ENCODE measurements around the gene FRS2. TPM values are rescaled to one million over a fixed set of nuclear protein-coding genes. Genes with fewer than 3 reads are reported as not detected.

The FRS2 gene
- total RNA-seq, 2 experiments from 2014 or later: 8.6 to 9.5 TPM

DNA sequence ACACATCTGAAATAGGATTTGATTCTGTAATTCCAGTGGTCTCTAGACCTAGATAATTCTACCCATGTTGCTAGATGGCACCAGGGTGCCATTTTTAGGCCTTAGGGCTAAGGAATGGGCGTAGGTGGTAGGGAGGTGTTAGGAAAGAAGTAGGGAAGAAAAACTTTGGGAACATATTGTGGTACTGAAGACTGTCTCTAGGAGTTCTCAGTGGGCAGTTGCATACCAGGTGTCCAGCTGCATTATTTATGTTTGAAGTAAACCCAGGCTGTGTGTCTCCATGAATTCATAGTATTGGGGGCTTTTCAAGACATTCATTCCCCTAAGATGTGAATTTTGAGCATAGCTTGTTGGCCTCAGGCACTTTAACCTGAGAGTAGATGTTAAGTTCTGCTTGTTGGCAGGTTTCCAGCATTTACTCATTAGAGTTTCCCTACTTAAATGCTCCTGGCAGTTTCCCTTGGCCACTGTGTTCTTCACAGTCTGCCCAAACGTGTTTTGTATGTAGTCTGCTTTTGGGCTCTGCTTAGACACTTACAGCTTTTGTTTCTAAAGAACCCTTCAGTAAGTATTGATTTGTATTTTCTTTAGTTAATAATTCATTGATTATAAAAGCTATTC is 83.5 kb downstream of the FRS2 start:
- Mint-ChIP-seq H3K36me3 (no peaks in the 10 kb centered on the region), H3K27ac (no peak overlapping the region), H3K4me1 (ENCODE audit: low read depth) (no peaks in the 10 kb centered on the region), H3K4me3 (no peak overlapping the region), H3K9me3 (no peaks in the 10 kb centered on the region), H3K27me3 (no peaks in the 10 kb centered on the region)
- intact Hi-C loops (cut with micrococcal nuclease): no loop called here
- CTCF ChIA-PET: interaction anchor here (0.7 kb wide), 1 partner anchor 17 kb away, joined by 3 read pairs; no protein-coding TSS in a partner anchor
- no peak for DNase-seq
- POLR2A ChIA-PET: no interaction called here

DNA sequence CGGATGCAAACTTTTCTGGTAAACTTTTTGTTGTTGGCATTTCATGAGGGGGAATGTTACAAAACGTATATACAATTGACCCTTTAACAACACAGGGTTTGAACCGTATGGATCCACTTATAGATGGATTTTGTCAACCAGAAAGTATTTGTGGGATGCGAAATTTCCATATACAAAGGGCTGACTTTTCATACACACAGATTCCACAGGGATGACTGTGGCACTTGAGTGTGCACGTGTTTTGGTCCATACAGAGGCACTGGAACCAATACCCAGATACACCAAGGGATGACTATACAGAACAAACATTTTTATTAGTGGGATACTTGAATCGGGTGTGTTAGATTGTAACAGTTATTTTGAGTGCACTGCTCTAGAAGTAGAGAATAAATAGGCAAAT is 85.3 kb downstream of the FRS2 start:
- Mint-ChIP-seq H3K4me3 (no peak overlapping the region), H3K9me3 (no peaks in the 10 kb centered on the region), H3K27ac (no peak overlapping the region), H3K4me1 (ENCODE audit: low read depth) (no peaks in the 10 kb centered on the region), H3K36me3 (no peaks in the 10 kb centered on the region), H3K27me3 (no peaks in the 10 kb centered on the region)
- intact Hi-C loops (cut with micrococcal nuclease): no loop called here
- DNase-seq: no peak
- ChIA-PET CTCF (interaction anchor here (1.1 to 1.3 kb wide), 2 partner anchors 10 to 15 kb away, joined by 3 to 5 read pairs; no protein-coding TSS in a partner anchor), POLR2A (no interaction called here)

DNA sequence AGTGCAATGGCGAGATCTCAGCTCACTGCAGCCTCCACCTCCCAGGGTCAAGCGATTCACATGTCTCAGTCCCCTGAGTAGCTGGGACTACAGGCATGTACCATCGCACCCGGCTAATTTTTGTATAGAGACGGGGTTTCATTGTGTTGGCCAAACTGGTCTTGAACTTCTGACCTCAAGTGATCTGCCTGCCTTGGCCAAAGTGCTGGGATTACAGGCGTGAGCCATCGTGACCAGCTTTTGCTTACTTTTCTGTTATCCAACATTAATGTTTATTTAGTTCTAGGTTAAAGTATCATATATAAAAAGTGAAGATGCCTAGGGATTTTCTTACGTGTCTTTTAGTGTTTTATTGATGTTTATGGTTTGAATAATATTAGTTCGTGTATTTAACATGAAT is 86.2 kb downstream of the FRS2 start:
- H3K4me1 Mint-ChIP-seq (ENCODE audit: low read depth): no peaks in the 10 kb centered on the region
- no peaks in the 10 kb centered on the region for H3K27me3 Mint-ChIP-seq
- POLR2A ChIA-PET: no interaction called here
- intact Hi-C loops (cut with micrococcal nuclease): no loop called here
- H3K27ac Mint-ChIP-seq: no peak overlapping the region
- H3K36me3 Mint-ChIP-seq: no peaks in the 10 kb centered on the region
- no peak overlapping the region for H3K4me3 Mint-ChIP-seq
- CTCF ChIA-PET: interaction anchor here (1.3 to 4.2 kb wide), 2 partner anchors 9 to 14 kb away, joined by 3 to 20 read pairs; no protein-coding TSS in a partner anchor
- DNase-seq: no peak
- H3K9me3 Mint-ChIP-seq: no peaks in the 10 kb centered on the region

DNA sequence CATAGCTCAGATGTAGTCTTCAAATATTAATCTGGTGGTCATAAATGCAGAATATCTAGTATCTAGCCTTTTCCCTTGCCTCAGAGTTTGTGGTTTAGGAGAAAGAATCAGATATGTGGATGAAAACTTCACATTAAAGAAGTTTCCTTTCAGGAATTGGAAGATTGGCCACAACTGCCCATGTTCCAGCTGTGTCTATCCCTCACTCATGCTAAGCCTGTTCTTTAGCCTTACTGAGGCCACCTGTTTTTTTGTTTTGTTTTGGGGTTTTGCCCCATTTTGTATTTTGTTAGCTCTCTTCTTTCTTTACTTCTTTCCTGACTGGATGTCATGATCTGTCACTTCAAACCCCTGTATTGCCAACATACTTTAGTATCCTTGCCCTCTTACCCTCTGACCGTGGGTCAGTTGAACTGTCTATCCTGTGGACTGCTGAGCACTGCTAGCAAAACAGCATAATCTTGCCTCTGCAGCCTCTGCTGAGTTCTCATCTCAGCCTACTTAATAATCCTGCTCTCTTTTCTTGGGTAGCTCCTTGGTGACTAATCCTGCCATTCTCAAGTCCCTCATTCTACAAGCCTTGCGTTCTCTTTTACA is 93.1 kb downstream of the FRS2 start:
- DNase-seq: no peak
- H3K27me3 Mint-ChIP-seq: no peaks in the 10 kb centered on the region
- CTCF ChIA-PET: no interaction called here
- no peaks in the 10 kb centered on the region for H3K36me3 Mint-ChIP-seq
- no peak overlapping the region for H3K4me3 Mint-ChIP-seq
- no peak overlapping the region for H3K27ac Mint-ChIP-seq
- intact Hi-C loops (cut with micrococcal nuclease): no loop called here
- H3K4me1 Mint-ChIP-seq (ENCODE audit: low read depth): peaks cover 3% of the 10 kb centered on the region
- H3K9me3 Mint-ChIP-seq: no peaks in the 10 kb centered on the region
- POLR2A ChIA-PET: no interaction called here

DNA sequence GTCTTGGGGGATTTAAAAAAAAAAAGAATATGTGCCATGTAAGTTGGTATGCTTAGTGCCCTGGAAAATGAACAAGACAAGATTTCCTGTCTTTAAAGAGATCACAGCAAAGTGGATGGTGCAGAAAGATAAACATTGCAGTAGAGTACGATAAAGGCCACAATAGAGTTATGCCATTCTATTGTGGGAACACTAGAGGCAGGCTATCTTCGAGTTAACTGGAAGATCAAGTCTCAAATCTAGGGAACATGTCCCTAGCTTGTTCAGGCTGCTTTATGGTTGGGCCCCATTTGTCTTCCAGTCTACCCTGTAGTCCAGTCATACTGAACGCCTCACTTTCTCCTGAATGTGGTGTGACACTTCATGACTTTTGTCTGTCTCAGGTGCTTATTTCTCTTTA is 96.4 kb downstream of the FRS2 start:
- ChIA-PET CTCF (interaction anchor here (0.6 to 1.8 kb wide), 4 partner anchors 8 to 193 kb away, joined by 3 to 5 read pairs (median 3); no protein-coding TSS in a partner anchor), POLR2A (no interaction called here)
- peaks cover 9% of the 10 kb centered on the region for H3K4me1 Mint-ChIP-seq (ENCODE audit: low read depth)

DNA sequence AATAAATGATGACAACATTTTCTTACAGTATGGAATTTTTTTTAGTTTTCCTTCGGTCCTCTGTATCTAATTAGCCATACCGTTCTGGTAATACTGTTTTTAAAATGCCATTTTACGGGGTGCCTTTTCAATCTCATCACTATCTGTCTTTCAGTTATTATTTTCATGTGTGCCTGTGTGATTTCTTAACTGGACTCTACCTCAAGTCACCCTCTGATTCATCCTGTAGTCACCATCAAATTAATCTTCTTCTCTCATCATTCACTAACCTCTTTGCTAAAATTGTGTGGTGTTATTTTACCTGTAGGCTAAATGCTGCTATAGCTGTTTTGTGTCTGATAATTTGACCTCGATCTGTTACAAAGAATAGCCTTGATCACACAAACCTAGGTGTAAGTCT is 99.0 kb downstream of the FRS2 start:
- peak overlapping the region; percentile 2 for H3K27ac Mint-ChIP-seq

More for the DNA sequence above, 96.4 kb downstream of the FRS2 start:
- peaks cover 5% of the 10 kb centered on the region for H3K36me3 Mint-ChIP-seq
- H3K9me3 Mint-ChIP-seq: no peaks in the 10 kb centered on the region
- DNase-seq: no peak
- no peaks in the 10 kb centered on the region for H3K27me3 Mint-ChIP-seq
- H3K27ac Mint-ChIP-seq: no peak overlapping the region
- intact Hi-C loops (cut with micrococcal nuclease): no loop called here
- no peak overlapping the region for H3K4me3 Mint-ChIP-seq

DNA sequence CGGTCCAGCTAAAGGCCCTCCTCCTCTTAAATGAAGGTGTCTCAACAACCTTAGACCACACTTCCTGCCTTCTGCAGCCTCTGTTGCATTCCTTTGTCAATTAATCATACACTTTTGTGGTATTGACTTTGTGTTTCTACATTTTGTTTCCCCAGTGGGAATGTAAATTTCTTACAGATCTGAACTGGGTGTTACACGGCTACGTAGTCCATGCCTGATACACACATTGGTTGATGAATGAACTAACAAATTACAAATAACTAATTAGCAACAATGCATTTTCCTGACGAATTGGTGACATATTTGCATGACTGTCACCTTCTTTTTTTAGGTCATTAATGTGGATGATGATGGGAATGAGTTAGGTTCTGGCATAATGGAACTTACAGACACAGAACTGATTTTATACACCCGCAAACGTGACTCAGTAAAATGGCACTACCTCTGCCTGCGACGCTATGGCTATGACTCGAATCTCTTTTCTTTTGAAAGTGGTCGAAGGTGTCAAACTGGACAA is 99.9 kb downstream of the FRS2 start:
- Mint-ChIP-seq H3K4me1 (ENCODE audit: low read depth) (peaks cover 9% of the 10 kb centered on the region), H3K4me3 (no peak overlapping the region), H3K9me3 (no peaks in the 10 kb centered on the region), H3K27me3 (no peaks in the 10 kb centered on the region), H3K36me3 (peaks cover 26% of the 10 kb centered on the region), H3K27ac (peak overlapping the region; percentile 35)
- POLR2A ChIA-PET: interaction anchor here (0.8 to 1.8 kb wide), 2 partner anchors 211 to 239 kb away, joined by 4 read pairs; no protein-coding TSS in a partner anchor
- intact Hi-C loops (cut with micrococcal nuclease): loop anchor here (1.0 to 2.0 kb wide), 4 partner anchors 100 to 415 kb away; partner anchors contain the start of gene FRS2
- CTCF ChIA-PET: interaction anchor here (0.7 to 5.9 kb wide), 35 partner anchors 9 to 415 kb away, joined by 3 to 76 read pairs (median 5); partner anchors contain the start of genes CCT2, FRS2 and LYZ
- no peak for DNase-seq

More for the DNA sequence above, 99.0 kb downstream of the FRS2 start:
- peaks cover 9% of the 10 kb centered on the region for H3K4me1 Mint-ChIP-seq (ENCODE audit: low read depth)
- ChIA-PET CTCF (interaction anchor here (0.9 to 5.9 kb wide), 13 partner anchors 11 to 286 kb away, joined by 3 to 76 read pairs (median 6); partner anchors contain the start of genes CCT2, FRS2 and LYZ), POLR2A (no interaction called here)
- H3K4me3 Mint-ChIP-seq: no peak overlapping the region
- DNase-seq: no peak
- no peaks in the 10 kb centered on the region for H3K27me3 Mint-ChIP-seq
- peaks cover 21% of the 10 kb centered on the region for H3K36me3 Mint-ChIP-seq
- H3K9me3 Mint-ChIP-seq: no peaks in the 10 kb centered on the region
- intact Hi-C loops (cut with micrococcal nuclease): no loop called here

DNA sequence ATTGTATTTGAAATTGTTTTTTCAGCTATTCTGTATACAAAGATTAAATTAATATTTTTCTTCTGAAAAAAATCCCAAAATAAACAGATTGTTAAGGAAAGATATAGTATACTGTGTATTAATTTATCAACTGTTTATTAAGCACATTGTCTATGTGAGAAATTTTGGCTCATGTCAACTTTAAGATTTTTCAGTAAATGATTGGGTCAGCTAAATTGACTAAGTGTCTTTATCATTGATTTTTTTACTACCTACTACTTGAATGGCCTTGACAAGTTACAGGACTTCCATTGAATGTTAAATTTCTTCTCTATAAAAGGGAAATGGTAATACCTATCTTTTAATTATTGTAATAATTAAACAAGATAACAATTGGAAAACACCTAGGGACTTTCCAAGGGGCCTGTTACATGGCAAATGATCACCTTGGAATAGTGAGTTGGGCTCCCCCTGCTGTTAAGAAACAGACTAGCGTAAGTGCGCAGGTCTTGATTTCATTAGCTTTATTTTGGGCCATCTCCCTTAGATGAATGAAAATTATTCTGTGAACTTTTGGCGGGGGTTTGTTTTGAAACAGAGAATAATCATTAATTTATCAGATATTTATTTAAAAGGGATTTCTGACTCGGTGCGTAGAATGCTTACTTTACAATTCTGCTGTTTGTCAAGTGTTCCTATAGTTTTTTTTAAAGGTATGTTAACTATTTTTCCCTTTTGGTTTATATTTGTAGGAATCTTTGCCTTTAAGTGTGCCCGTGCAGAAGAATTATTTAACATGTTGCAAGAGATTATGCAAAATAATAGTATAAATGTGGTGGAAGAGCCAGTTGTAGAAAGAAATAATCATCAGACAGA is 100.6 kb downstream of the FRS2 start:
- peak; percentile 54 for DNase-seq
- POLR2A ChIA-PET: interaction anchor here (0.8 to 1.8 kb wide), 2 partner anchors 212 to 240 kb away, joined by 4 read pairs; no protein-coding TSS in a partner anchor
- H3K27ac Mint-ChIP-seq: no peak overlapping the region
- intact Hi-C loops (cut with micrococcal nuclease): loop anchor here (1.0 to 2.0 kb wide), 5 partner anchors 100 to 416 kb away; partner anchors contain the start of gene FRS2
- H3K27me3 Mint-ChIP-seq: no peaks in the 10 kb centered on the region
- H3K4me3 Mint-ChIP-seq: no peak overlapping the region
- no peaks in the 10 kb centered on the region for H3K9me3 Mint-ChIP-seq
- CTCF ChIA-PET: interaction anchor here (0.6 to 5.9 kb wide), 52 partner anchors 9 to 452 kb away, joined by 3 to 76 read pairs (median 4); partner anchors contain the start of genes CCT2, FRS2 and LYZ
- H3K4me1 Mint-ChIP-seq (ENCODE audit: low read depth): peaks cover 9% of the 10 kb centered on the region
- peaks cover 26% of the 10 kb centered on the region for H3K36me3 Mint-ChIP-seq

DNA sequence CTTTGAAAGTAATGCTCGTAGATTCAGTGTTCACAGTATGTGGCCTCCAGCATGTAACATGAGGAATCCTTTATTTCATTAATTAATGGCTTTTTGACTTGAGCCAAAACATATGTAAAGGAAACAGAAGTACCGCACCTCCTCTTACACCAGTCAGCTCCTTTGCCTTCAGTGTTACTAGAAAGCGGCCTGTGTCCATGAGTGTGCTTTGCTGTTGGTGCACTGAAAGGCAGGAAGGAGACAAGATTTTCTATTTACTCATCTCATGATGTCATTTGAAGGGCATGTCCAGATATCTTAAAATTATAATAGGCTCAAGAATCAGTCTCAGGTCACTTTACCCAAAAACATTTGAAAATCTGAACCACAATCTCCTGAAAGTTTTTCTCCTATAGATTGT is 105.2 kb downstream of the FRS2 start:
- ChIA-PET POLR2A (no interaction called here), CTCF (interaction anchor here (1.8 kb wide), 1 partner anchor 9 kb away, joined by 5 read pairs; no protein-coding TSS in a partner anchor)
- Mint-ChIP-seq H3K27me3 (no peaks in the 10 kb centered on the region), H3K4me3 (no peak overlapping the region), H3K9me3 (no peaks in the 10 kb centered on the region), H3K4me1 (ENCODE audit: low read depth) (peaks cover 5% of the 10 kb centered on the region), H3K36me3 (peaks cover 22% of the 10 kb centered on the region), H3K27ac (no peak overlapping the region)
- intact Hi-C loops (cut with micrococcal nuclease): no loop called here
- no peak for DNase-seq

DNA sequence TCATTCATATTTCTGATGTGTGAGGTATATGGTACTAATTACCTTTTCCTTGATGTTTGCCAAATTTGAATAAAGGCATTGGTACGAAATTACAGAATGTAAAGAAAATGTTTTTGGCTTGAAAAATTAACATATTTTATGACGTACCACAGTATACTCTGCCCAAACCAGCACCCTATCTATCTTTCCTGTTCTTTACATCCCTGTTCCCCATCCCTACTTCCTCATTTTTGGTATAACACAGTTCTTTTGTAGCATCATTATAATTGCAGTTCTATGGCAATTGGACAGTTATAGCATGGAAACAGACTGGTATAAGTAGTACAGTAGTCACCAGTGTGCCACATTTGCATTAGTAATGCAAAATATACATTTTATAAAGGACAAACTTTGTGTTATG is 108.1 kb downstream of the FRS2 start:
- H3K27ac Mint-ChIP-seq: no peak overlapping the region
- CTCF ChIA-PET: interaction anchor here (1.5 to 2.6 kb wide), 2 partner anchors 10 to 220 kb away, joined by 3 to 9 read pairs; no protein-coding TSS in a partner anchor
- H3K4me3 Mint-ChIP-seq: no peak overlapping the region
- H3K4me1 Mint-ChIP-seq (ENCODE audit: low read depth): peaks cover 5% of the 10 kb centered on the region
- H3K27me3 Mint-ChIP-seq: no peaks in the 10 kb centered on the region
- peaks cover 12% of the 10 kb centered on the region for H3K36me3 Mint-ChIP-seq
- intact Hi-C loops (cut with micrococcal nuclease): no loop called here
- POLR2A ChIA-PET: no interaction called here
- no peak for DNase-seq
- no peaks in the 10 kb centered on the region for H3K9me3 Mint-ChIP-seq

DNA sequence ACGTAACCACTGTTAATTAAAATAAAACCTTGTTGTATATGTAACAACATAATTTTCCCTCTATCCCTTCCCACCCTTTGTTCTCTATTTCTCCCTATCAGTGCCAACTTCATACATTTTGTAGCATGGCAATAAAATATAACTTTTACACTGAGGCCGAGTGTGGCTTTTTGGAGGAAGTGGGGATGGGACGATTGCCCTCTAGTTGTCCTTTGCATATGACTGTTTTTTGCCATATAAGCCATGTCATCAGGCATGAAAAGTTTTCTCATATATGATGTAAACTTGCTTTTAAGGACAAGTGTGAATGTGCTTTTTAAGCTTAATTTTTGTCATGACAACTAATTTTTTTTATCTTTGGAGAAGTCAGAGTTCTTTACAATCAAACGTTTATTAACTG is 108.8 kb downstream of the FRS2 start:
- ChIA-PET CTCF (interaction anchor here (0.8 to 2.6 kb wide), 5 partner anchors 8 to 221 kb away, joined by 3 to 9 read pairs (median 4); no protein-coding TSS in a partner anchor), POLR2A (no interaction called here)
- intact Hi-C loops (cut with micrococcal nuclease): no loop called here
- no peak overlapping the region for H3K27ac Mint-ChIP-seq
- H3K36me3 Mint-ChIP-seq: peaks cover 8% of the 10 kb centered on the region
- H3K9me3 Mint-ChIP-seq: no peaks in the 10 kb centered on the region
- peaks cover 7% of the 10 kb centered on the region for H3K4me1 Mint-ChIP-seq (ENCODE audit: low read depth)
- no peak overlapping the region for H3K4me3 Mint-ChIP-seq
- no peaks in the 10 kb centered on the region for H3K27me3 Mint-ChIP-seq
- no peak for DNase-seq
